Neutrophil (primary cell): ENCODE results near the gene YTHDF2.

Experiments
- H3K27ac ChIP-seq: fragments of 200-600 bp; sonication (generic); 2 replicates; pipeline ENCODE4 v1.5.1; 2016; ENCODE audit warnings: mild to moderate bottlenecking, moderate library complexity
- H3K27me3 ChIP-seq: fragments of 200-600 bp; sonication (generic); 2 replicates; pipeline ENCODE4 v1.6.0; 2016; ENCODE audit warnings: mild to moderate bottlenecking
- H3K36me3 ChIP-seq: fragments of 200-600 bp; sonication (generic); 2 replicates; pipeline ENCODE4 v1.5.1; 2017
- H3K4me1 ChIP-seq, 2 experiments: fragments of 200-600 bp in 1 of 2; sonication (generic) in 1 of 2; 1 replicate in 1 of 2; 2 replicates in 1 of 2; pipeline versions ENCODE4 v1.5.1 to v1.6.1; 2013 to 2016; ENCODE audit warnings: low read depth in 1 of 2, low read length in 1 of 2, mild to moderate bottlenecking in 1 of 2, moderate library complexity in 1 of 2; ENCODE audit not compliant: control insufficient read depth in 1 of 2, insufficient read depth in 1 of 2
- H3K4me3 ChIP-seq, 2 experiments: fragments of 200-600 bp in 1 of 2; sonication (generic) in 1 of 2; 1 replicate in 1 of 2; 2 replicates in 1 of 2; pipeline ENCODE4 v1.5.1; 2013 to 2016; ENCODE audit warnings: low read depth in 1 of 2, low read length in 1 of 2, mild to moderate bottlenecking in 1 of 2, moderate library complexity in 1 of 2
- H3K9me3 ChIP-seq: fragments of 200-600 bp; sonication (generic); 2 replicates; pipeline ENCODE4 v1.5.1; 2016
- CTCF ChIP-seq: fragments of 200-600 bp; sonication (generic); IDR thresholded peaks from 2 replicates; pipeline ENCODE4 v1.5.1; 2016; ENCODE audit warnings: antibody characterized with exemption

Gene YTHDF2

DNA sequence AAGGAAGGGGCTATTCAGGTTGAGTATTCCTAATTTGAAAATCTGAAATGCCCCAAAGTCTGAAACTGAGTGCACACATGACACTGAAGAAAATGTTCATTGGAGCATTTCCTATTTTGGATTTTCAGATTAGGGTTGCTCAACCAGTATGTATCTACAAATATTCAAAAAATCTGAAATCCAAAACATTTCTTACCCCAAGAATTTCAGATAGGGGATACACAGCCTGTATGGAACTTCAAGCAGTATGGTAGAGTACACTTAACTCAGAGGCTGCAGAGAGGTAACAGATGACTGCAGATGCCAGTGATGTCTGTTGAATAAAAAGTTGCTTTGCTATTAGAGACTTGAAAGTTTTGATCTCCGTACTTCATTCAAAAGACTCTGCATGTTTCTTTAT, 19.0 kb downstream of the YTHDF2 start:
- Histone ChIP-seq H3K36me3 (peaks cover 4% of the 10 kb centered on the region), H3K27ac (no peak overlapping the region), H3K9me3 (no peaks in the 10 kb centered on the region)

DNA sequence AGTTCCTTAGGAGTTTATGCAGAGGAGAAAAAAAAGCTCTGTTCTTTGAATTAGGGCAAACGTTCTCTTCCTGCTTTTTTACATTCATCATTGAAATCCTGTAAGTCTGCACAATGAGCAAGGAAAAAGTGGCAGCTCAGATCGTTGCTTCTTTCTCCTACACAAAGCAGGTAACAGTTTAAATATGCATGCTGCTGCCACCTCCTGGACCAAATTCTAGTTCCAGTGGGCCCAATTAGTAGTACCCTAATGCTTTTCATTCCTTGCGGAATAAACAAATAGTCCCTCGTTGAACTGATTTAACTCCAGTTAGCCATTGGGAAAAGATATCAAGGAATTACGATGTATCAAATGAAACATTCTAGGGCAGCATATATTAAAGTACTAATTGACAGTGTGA, 20.1 kb downstream of the YTHDF2 start:
- Histone ChIP-seq H3K27me3 (no peaks in the 10 kb centered on the region), H3K4me1 (no peaks in the 10 kb centered on the region), H3K4me3 (no peak overlapping the region), H3K9me3 (no peaks in the 10 kb centered on the region), H3K27ac (no peak overlapping the region), H3K36me3 (peaks cover 5% of the 10 kb centered on the region)
- no peak for TF ChIP-seq CTCF

More for the DNA sequence above, 19.0 kb downstream of the YTHDF2 start:
- Histone ChIP-seq H3K27me3 (no peaks in the 10 kb centered on the region), H3K4me3 (no peak overlapping the region), H3K4me1 (no peaks in the 10 kb centered on the region)
- no peak for TF ChIP-seq CTCF

GRCh38 chr1:28758420-28758819, 21.7 kb downstream of the YTHDF2 start:
- Histone ChIP-seq H3K9me3 (no peaks in the 10 kb centered on the region), H3K36me3 (peaks cover 5% of the 10 kb centered on the region), H3K27me3 (no peaks in the 10 kb centered on the region), H3K4me1 (no peaks in the 10 kb centered on the region), H3K27ac (no peak overlapping the region), H3K4me3 (no peak overlapping the region)
- TF ChIP-seq CTCF, result no peak

GRCh38 chr1:28759257-28759656, 22.5 kb downstream of the YTHDF2 start:
- H3K36me3 ChIP-seq, result peaks cover 5% of the 10 kb centered on the region
- H3K27ac ChIP-seq, result no peak overlapping the region
- no peaks in the 10 kb centered on the region for H3K9me3 ChIP-seq
- no peaks in the 10 kb centered on the region for H3K27me3 ChIP-seq
- no peaks in the 10 kb centered on the region for H3K4me1 ChIP-seq
- no peak overlapping the region for H3K4me3 ChIP-seq
- no peak for TF ChIP-seq CTCF

DNA sequence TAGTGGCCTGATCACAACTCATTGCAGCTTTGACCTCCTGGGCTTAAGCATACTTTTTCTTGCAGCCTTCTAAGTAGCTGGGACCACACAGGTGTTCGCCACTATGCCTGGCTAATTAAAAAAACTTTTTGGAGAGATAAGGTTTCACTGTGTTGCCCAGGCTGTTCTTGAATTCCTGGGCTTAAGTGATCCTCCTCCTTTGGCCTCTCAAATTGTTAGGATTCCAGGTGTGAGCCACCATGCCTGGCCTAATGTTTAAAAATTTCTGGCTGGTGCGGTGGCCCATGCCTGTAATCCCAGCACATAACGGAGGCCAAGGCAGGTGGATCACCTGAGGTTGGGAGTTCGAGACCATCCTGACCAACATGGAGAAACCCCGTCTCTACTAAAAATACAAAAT, 24.4 kb downstream of the YTHDF2 start:
- Histone ChIP-seq H3K4me1 (no peaks in the 10 kb centered on the region), H3K36me3 (peaks cover 15% of the 10 kb centered on the region), H3K27ac (no peak overlapping the region), H3K4me3 (no peak overlapping the region), H3K27me3 (no peaks in the 10 kb centered on the region), H3K9me3 (no peaks in the 10 kb centered on the region)
- no peak for TF ChIP-seq CTCF
